Testis (tissue), 3 donors: Measurements from ENCODE around the gene ZBTB20. TPM values are rescaled to one million over a fixed set of nuclear protein-coding genes. Genes with fewer than 3 reads are reported as not detected.

Experiments used
- DNase-seq: peaks from one replicate; pipeline ENCODE4 v3.0.0-alpha.2; 2019
- H3K27ac ChIP-seq, 2 donors: fragments of 200-600 bp; sonication (generic); one replicate each; pipeline ENCODE4 v1.5.1; 2019
- H3K27me3 ChIP-seq: fragments of 200-600 bp; sonication (generic); one replicate; pipeline ENCODE4 v1.5.1; 2019
- H3K36me3 ChIP-seq: fragments of 200-600 bp; sonication (generic); one replicate; pipeline ENCODE4 v1.5.1; 2017; ENCODE audit warnings: low read depth; ENCODE audit errors: missing control alignments
- H3K4me1 ChIP-seq: fragments of 200-600 bp; sonication (generic); one replicate; pipeline ENCODE4 v1.5.1; 2019
- H3K4me3 ChIP-seq, 2 donors: fragments of 200-600 bp; sonication (generic); one replicate each; pipeline ENCODE4 v1.5.1; 2017 to 2019
- H3K9me3 ChIP-seq: fragments of 200-600 bp; sonication (generic); one replicate; pipeline ENCODE4 v1.5.1; 2017
- CTCF ChIP-seq, 3 experiments: fragments of 450-650 bp in 2 of 3; fragments of 200-600 bp in 1 of 3; sonication (generic) in 1 of 3; IDR thresholded peaks; one replicate each; pipeline ENCODE4 v1.5.1; 2016 to 2019; ENCODE audit warnings: antibody characterized with exemption in 3 of 3, mild to moderate bottlenecking in 2 of 3, moderate library complexity in 1 of 3
- POLR2A ChIP-seq: fragments of 450-650 bp; IDR thresholded peaks from one replicate; pipeline ENCODE4 v1.6.1; 2017; ENCODE audit warnings: antibody characterized with exemption, mild to moderate bottlenecking, moderate library complexity
- WGBS, 2 donors: methylation state at CpG; one replicate each; pipeline ENCODE4 v1.1.5; 2018; 5-methylcytosine and 5-hydroxymethylcytosine counted together
- intact Hi-C: fragments of 100-400 bp; cut with DNase I; formaldehyde crosslinking; loops from one replicate; pipeline ENCODE4 v1.15.1; 2023; ENCODE audit warnings: low total_unique reads
- polyA plus RNA-seq: library from polyadenylated mRNA; stranded (reverse); fragments of 350-450 nt; fragmentation: Illumina TruSeq; extraction: RNeasy Lipid Tissue Mini Kit (QIAGEN cat#74804); gene quantifications from one replicate; pipeline ENCODE4 v1.2.3, GENCODE V29; 2014; ENCODE audit warnings: low read depth, low replicate concordance; ENCODE audit not compliant: insufficient read depth
- total RNA-seq, 2 donors: library from RNA; depleted of rRNA; stranded (reverse); fragments of >200 nt; gene quantifications; one replicate each; pipeline ENCODE4 v1.2.3, GENCODE V29; 2016

ZBTB20 gene
- total and polyA plus RNA-seq, 3 donors from 2014 or later, result 36.8 to 179 (median 126) TPM

GRCh38 chr3:114939920-114940319, 207.2 kb downstream of the ZBTB20 start:
- no peak overlapping the region for H3K4me3 ChIP-seq
- no peak for DNase-seq
- no peak for TF ChIP-seq POLR2A
- TF ChIP-seq CTCF (IDR thresholded peaks at IDR 0.05), result no peak
- no peak overlapping the region for H3K27ac ChIP-seq
- intact Hi-C loops, result no loop called here
- H3K36me3 ChIP-seq, result peaks cover 3% of the 10 kb centered on the region
- H3K9me3 ChIP-seq, result no peaks in the 10 kb centered on the region
- H3K27me3 ChIP-seq, result no peaks in the 10 kb centered on the region
- no peaks in the 10 kb centered on the region for H3K4me1 ChIP-seq

- TF ChIP-seq CTCF (IDR thresholded peaks at IDR 0.05) (no peak), POLR2A (no peak)
- Histone ChIP-seq H3K27ac (no peak overlapping the region), H3K36me3 (no peaks in the 10 kb centered on the region), H3K4me3 (no peak overlapping the region), H3K9me3 (no peaks in the 10 kb centered on the region), H3K27me3 (no peaks in the 10 kb centered on the region), H3K4me1 (no peaks in the 10 kb centered on the region)
- no peak for DNase-seq
- intact Hi-C loops, result no loop called here
- 87 to 88% methylated on average over 1 of the region's 1 CpG for WGBS, 2 donors
Observed at GRCh38 chr3:114933407-114933806, 213.7 kb downstream of the ZBTB20 start.

GRCh38 chr3:114929971-114930732, 216.9 kb downstream of the ZBTB20 start:
- TF ChIP-seq CTCF (IDR thresholded peaks at IDR 0.05) (no peak), POLR2A (no peak)
- Histone ChIP-seq H3K27me3 (no peaks in the 10 kb centered on the region), H3K4me3 (no peak overlapping the region), H3K4me1 (no peaks in the 10 kb centered on the region), H3K27ac (no peak overlapping the region), H3K36me3 (no peaks in the 10 kb centered on the region), H3K9me3 (no peaks in the 10 kb centered on the region)
- intact Hi-C loops, result no loop called here
- WGBS, 2 donors, result 65 to 72% methylated on average over 21 of the region's 21 CpGs
- DNase-seq, result no peak

- 77 to 84% methylated on average over 2 of the region's 2 CpGs for WGBS, 2 donors
Observed at GRCh38 chr3:114928989-114929640, 218.0 kb downstream of the ZBTB20 start.

More at GRCh38 chr3:114928989-114929640, 218.0 kb downstream of the ZBTB20 start:
- H3K36me3 ChIP-seq, result no peaks in the 10 kb centered on the region
- no peak for DNase-seq
- no peak overlapping the region for H3K4me3 ChIP-seq
- no peaks in the 10 kb centered on the region for H3K4me1 ChIP-seq
- no peaks in the 10 kb centered on the region for H3K9me3 ChIP-seq
- no peak overlapping the region for H3K27ac ChIP-seq
- intact Hi-C loops, result no loop called here
- no peaks in the 10 kb centered on the region for H3K27me3 ChIP-seq
- TF ChIP-seq CTCF (IDR thresholded peaks at IDR 0.05), result no peak
- TF ChIP-seq POLR2A, result no peak
